GM21515 (cell line): Measurements from ENCODE around the gene NRGN.
A peak's percentile ranks its signal among the peaks of the same experiment; 100 is the strongest.
"Not testable (repeated sequence)": the region's sequence is repeated elsewhere in the genome, so short reads cannot be mapped to it uniquely, and the experiment has no call there.

Experiments
- ATAC-seq: cut with Tn5 transposase; IDR thresholded peaks from one replicate; pipeline ENCODE4 v1.9.1; 2021; ENCODE audit not compliant: unreplicated experiment

NRGN gene

DNA sequence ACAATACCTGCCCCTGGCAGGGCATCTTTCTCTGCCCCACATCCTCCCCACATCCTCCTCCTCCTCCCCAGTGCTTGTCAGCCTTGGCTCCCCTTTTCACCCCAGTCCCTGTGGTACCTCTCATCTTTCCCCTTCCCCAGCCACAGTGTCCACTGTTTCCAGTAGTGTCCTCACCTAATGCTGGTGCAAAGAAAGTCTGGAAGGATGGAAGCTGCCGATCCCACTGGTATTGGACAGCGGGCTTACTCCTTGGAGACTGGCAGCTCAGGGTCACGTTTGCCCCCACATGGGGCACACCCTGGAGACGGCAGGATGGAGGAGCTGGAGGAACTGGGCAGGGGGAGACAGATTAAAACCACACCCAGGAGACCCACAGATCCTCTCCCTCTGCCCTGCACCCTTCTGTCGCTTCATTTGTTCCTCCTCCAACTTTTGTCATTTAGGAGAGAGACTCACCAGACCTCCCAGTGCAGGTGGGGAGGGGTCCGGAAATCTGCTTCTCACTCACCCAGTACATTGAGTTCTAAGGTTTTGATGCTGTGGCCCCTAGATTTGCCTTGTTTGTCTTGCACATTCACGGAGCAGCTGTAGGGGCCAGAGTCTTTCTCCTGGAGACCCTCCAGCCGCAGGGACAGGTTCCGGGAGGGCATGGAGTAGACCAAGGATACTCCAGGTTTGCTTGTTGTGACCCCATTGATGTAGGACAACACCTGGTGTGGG is 16.5 kb downstream of the NRGN start:
- no peak for ATAC-seq

GRCh38 chr11:124756753-124757227 is 17.0 kb downstream of the NRGN start:
- no peak for ATAC-seq

DNA sequence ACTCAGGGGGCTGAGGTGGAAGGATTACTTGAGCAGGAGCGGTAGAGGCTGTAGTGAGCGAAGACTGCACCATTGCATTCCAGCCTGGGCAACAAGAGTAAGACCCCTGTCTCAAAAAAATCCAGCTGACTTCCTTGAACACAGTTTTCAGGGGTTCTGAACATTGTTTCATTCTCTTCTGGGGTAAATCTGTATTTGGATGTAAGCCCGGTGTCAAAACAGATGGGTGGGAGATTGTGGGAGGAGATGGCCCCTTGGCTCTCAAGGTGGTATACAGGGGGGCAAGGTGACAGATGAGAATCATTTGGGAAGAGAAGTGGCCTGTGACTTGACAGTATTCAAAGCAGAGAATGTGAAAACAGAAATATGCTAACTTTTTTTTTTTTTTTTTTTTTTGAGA is 17.6 kb downstream of the NRGN start:
- no peak for ATAC-seq

DNA sequence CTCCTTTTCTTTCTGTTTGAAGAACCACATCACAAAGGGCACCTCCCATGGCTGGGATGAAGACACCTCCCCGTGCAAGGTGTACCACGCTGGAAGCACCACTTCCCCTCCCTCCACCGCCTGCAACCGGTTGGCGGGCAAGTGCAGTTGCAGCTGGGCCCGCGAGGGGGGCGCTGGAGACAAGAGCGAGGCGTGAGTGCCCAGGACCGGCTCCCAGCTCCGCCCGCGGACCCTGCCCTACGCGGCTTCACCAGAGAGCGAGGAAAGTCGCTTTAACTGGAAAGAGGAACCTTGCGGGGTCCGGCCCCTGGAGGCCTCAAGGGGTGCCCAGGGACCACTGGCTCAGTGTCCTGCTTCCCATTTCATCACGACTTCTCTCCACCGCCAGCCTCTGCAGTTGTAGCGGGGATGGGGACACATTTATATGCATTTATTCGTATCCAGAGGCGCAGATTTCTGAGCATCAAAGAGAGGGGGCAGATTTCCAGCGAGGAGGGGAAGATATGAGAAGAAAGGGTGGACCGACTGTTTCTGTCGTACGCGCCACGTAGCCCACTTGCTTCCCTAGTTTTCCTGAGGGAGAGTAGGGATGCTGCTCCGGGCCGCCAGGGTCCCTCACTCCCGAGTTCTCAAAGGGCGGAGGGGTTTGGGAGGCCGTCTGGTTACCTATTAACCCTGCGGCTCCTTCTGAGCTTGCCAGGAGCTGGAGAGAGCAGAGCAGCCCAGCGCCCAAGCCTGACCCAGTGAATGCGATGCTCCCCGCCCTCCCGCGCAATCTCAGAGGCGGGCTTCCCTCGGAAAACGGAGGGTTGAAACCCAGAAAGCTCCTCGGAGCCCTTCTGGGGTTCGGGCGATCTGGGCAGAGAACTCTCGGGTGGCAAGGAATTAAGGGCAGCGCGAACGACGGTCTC is 18.9 kb downstream of the NRGN start:
- peak; percentile 48 for ATAC-seq

DNA sequence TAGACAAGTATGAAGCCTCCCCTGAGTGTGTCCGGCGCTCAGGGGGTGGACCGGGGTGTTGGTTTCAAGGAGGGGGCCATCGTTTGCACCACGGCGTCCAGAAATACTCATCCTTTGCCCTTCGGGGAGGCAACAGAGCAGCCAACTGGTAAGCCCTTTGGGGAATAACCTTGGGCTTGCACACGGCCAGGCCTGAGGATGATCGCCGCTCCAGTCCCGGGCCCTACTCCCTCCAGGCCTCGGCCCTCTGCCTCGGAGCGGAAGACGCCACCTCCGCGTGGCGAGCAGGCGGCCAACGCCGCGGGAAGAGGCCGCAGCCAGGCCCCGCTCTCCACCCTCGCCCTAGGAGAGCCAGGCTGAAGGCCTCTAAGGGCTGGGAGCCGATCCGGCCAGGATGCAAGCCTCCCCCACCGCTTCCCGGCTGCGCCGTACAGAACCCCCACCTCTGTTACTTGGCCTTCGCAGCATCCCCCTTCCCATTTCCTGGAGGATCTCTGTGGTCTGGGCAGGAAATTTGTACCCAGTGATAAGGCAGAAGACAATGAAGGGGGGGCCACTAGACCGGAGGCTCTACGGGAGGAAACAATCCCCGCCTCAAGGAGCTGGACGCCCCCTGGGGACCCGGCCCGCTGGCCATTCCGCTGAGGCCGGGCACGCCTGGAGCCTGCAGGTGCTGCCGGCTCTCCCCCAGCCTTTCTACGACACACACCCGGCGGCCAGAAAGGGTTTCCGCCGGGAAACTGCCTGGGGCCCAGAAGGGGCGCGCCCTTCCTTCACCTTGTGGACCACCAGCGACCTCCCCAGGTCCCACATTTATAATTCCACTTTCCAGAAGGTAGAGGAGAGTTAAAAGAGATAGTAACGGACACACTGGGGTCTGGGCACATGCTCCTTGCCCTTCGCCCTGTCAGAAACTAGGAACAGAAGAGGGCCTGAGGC is 19.8 kb downstream of the NRGN start:
- no peak for ATAC-seq

GRCh38 chr11:124760205-124760652 is 20.5 kb downstream of the NRGN start:
- ATAC-seq, result no peak

GRCh38 chr11:124760806-124761205 is 21.1 kb downstream of the NRGN start:
- no peak for ATAC-seq

GRCh38 chr11:124761301-124762104 is 21.8 kb downstream of the NRGN start:
- ATAC-seq, result peak; percentile 5

DNA sequence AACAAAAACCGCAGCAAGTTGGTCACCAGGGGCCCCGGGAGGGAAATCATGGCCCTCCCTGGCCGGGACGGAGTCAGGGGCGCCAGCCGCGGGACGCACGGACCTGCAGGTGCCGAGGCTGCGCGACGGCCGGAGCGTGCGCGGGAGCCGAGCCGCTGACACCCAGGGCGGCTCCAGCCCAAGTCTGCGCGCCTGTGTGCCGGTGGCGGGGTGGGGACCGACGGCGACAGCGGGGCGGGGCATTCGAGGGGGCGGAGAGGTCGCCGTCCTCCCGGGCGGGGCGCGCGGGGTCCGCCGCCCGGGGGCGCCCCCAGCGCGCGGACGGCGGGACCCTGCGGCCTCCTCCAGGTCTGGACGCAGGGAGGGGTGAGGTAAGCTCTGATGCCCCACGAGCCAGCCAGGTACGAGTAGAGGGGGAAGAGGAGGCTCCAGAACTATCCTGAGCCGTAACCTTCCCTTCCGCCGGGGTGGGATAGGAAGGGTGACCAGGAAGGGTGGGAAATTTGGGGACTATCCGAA is 22.4 kb downstream of the NRGN start, which contains the start of gene ESAM:
ESAM (minus strand) TSS at position 186 of the 519 bp plus-strand sequence; CDS start at position 50, 136 bp downstream.
- ATAC-seq, result peak; percentile 66

DNA sequence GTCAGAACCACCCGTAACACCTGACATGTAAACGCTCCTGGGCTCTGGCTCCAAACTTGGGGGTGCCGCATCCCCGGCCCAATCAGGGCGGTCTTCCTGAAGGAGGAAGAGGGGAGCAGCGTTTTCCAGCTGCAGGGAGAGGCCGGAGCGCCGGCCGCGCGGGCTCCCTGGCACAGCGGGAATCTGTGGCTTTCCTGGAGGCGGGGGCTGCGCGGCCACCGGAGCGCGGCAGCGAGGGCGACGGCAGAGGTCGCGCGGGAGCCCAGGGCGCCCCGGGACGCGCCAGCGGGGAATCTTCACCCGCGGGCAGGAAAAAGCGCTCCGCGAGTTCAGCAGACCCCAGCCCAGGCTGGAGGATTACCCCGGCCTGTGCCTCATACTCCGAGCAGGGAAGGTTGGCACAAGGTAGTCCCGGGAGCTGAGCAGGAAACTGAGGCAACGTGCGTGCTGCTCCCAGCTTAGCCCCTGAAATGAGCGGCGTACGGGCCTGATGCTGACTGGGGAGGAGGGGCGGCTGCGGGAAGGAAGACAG is 22.9 kb downstream of the NRGN start:
- ATAC-seq, result peak; percentile 10

DNA sequence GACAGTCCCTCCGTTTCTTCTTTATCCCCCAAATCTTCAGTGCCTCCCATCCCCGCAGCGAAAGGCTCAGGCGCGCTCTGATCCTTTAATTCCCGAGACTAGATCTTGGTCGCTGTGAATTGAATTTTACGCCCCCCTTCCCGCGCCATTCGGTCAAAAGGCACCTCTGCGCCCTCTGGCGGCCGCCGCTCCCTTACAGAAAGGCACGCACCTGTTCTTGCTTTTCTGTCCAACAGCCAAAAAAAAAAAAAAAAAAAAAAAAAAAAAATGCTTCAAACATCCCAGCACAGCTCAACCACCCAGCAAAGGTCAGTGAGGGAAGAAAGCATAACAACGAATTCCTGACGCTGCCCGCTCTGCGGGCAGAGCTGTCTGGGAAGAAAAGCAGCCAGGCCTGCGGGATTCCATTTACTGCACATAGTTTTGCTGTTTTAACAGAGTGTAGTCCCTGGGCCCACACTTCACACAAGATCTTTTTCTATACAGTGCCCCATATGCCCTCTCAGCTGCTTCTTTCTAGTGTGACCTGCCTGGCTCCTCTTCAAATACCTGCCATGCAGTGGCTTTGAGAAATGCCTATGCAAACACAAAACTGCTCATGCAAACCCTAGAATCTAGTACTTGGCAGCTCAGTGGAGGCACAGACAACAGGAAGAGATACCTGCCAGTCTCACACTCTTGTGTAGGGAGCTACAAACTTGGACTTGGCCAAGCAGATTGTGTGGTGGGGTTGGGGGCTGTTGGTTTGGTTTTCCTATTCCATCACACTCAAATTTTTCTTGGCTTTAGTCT is 23.6 kb downstream of the NRGN start:
- ATAC-seq, result peak; percentile 28

- no peak for ATAC-seq
These were observed 26.4 kb downstream of the NRGN start for GRCh38 chr11:124766156-124766555.

- ATAC-seq, result no peak
These were observed 29.2 kb downstream of the NRGN start for GRCh38 chr11:124768914-124769313.

DNA sequence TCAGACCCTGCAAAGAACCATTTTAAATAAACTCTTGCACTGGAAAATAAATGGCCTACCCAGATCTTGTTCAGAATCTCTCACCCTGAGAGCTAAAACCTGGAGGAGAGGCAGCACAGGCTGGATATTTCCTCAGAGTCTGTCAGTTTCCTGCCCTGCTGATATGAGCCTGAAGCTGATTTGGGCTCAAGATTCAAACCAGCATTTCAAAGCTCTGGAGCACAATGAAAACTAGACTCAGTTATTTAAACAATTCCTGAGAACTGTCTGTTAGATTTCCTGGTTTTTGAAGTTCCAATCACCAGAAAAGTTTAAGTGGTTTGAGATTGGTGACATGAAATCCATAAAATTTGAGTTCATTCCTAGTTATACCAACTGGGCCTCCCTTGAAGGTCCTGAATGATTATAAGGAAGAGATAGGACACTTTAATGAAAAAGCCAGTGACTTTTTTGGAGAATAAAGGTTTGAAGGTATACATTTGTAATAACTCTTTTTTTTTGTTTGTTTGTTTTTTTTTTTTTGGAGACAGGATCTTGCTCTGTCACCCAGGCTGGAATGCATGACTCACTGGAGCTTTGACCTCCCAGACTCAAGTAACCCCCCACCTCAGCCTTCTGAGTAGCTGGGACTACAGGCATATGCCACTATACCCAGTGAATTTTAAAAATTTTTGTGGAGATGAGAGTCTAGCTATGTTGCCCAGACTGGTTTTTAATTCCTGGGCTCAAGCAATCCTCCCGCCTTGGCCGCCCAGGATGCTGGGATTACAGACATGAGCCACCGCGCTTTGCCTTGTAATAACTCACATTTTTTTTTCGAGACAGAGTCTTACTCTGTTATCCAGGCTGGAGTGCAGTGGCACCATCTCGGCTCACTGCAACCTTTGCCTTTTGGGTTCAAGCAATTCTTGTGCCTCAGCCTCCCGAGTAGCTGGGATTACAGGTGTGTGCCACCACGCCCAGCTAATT is 30.3 kb downstream of the NRGN start:
- ATAC-seq, result no peak

DNA sequence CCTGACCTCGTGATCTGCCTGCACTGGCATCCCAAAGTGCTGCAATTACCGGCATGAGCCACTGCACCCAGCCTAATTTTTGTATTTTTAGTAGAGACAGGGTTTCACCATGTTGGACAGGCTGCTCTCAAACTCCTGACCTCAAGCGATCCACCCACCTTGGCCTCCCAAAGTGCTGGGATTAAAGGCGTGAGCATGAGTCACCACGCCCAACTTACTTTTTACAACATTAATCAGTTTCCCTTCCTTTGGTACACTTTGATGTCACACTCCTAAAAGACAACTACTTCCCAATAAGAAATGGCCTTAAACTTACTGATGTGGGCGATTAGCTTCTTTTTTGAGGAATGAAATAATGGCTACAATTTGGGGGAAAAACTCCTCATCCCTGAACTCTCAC is 31.2 kb downstream of the NRGN start:
- not testable (repeated sequence) for ATAC-seq

DNA sequence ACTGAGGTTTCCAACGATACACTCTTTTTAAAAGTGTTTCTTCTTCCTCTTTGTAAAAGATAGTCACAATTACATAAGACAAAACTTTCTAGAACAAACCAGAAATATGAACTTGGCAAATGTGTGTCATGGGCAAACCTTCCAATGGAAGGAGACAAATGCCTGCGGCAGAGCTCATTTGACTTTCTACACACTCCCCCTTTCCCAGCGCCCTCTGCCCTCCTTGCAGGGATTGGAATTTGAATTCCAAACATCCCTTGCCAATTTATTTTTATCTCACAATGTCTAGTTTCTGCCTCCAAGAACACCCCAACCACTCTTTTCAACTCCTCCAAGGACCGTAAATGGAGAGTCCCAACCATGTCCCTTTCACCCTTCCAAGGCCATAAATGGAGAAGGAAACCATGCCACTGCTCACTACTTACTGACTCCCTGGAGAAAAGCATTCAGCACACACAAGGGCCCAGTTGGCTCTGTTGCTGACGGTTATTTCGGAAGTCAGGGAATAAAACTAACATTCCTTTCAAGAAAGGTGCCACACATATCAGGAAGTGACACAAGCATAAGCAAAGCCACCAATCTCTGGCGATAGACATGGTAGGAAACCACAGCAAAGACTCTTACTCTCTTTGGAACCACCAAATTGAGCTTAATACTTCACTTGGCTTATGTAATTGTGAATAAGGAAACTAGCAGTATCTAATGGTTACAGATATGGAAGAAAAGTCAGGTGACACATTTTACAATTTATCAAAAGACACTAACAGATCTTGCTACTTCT is 37.3 kb downstream of the NRGN start:
- ATAC-seq, result no peak

GRCh38 chr11:124778281-124778680 is 38.5 kb downstream of the NRGN start:
- ATAC-seq, result no peak
